SU-DHL-6 (cell line): ENCODE data around the gene C17orf78.

ENCODE experiments used
- EZH2phosphoT487 ChIP-seq: fragments of 200-600 bp; sonication (generic), shearing (Covaris generic); conservative IDR thresholded peaks from 2 replicates; pipeline ENCODE4 v1.6.1; 2018; ENCODE audit warnings: mild to moderate bottlenecking, antibody characterized with exemption, low read length, moderate library complexity, mixed read lengths
- TF ChIP-seq, protein P1 (sequence below): fragments of 200-600 bp; sonication (generic); IDR thresholded peaks from one replicate; pipeline ENCODE4 v1.5.1; 2017; ENCODE audit warnings: antibody characterized with exemption, mild to moderate bottlenecking, low read length, moderate library complexity; ENCODE audit not compliant: insufficient read depth, poor library complexity, severe bottlenecking

GRCh38 chr17:37405955-37406634, 30.3 kb downstream of the C17orf78 start:
- TF ChIP-seq, protein P1, sequence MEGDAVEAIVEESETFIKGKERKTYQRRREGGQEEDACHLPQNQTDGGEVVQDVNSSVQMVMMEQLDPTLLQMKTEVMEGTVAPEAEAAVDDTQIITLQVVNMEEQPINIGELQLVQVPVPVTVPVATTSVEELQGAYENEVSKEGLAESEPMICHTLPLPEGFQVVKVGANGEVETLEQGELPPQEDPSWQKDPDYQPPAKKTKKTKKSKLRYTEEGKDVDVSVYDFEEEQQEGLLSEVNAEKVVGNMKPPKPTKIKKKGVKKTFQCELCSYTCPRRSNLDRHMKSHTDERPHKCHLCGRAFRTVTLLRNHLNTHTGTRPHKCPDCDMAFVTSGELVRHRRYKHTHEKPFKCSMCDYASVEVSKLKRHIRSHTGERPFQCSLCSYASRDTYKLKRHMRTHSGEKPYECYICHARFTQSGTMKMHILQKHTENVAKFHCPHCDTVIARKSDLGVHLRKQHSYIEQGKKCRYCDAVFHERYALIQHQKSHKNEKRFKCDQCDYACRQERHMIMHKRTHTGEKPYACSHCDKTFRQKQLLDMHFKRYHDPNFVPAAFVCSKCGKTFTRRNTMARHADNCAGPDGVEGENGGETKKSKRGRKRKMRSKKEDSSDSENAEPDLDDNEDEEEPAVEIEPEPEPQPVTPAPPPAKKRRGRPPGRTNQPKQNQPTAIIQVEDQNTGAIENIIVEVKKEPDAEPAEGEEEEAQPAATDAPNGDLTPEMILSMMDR = no peak
- TF ChIP-seq EZH2phosphoT487 = no peak
